HepG2 (cell line): ENCODE data around the gene ST6GALNAC6. TPM values are rescaled to one million over a fixed set of nuclear protein-coding genes. Genes with fewer than 3 reads are reported as not detected.

ENCODE experiments used
- ATAC-seq: fragments of 200-7000 bp; cut with Tn5 transposase; 3 replicates; pipeline ENCODE4 v1.9.1; 2020; ENCODE audit warnings: mild to moderate bottlenecking, moderate library complexity
- BruUV-seq: library from RNA; stranded (reverse); fragments of 400-500 nt; replicated peaks from 2 replicates; lab custom pipeline; 2021; lab: Mats Ljungman, UMichigan
- CTCF ChIA-PET: fragments of 300-600 bp; formaldehyde crosslinking; extraction: SDS; loops from one replicate; lab custom pipeline; 2021; ENCODE audit warnings: low total read pairs, inconsistent platforms, low intra/inter-chr PET ratio; lab: Yijun Ruan, JAX
- POLR2A ChIA-PET: fragments of 350-600 bp; sonication (Branson Sonifier 250); formaldehyde crosslinking; loops from one replicate; lab custom pipeline; 2020; ENCODE audit warnings: antibody characterized with exemption, inconsistent platforms; lab: Yijun Ruan, JAX
- DNase-seq: peaks from one replicate; pipeline ENCODE4 v3.0.0-alpha.2; 2015; ENCODE audit warnings: low spot score
- FAIRE-seq: peaks from 3 replicates; lab custom pipeline; 2011; peaks lifted over from hg19 to GRCh38; lab: Jason Lieb, UNC
- H2AFZ ChIP-seq: one replicate; pipeline ENCODE4 v1.6.1; 2011; ENCODE audit warnings: low read length, inconsistent platforms
- H3K27ac ChIP-seq: fragments of 300-600 bp; 3 replicates; pipeline ENCODE4 v1.8.0; 2011; ENCODE audit warnings: mixed run types, mild to moderate bottlenecking, mixed read lengths, low read length, inconsistent platforms; ENCODE audit not compliant: insufficient read depth; ENCODE audit errors: extremely low read length
- H3K27me3 ChIP-seq, 2 experiments: fragments of 200-600 bp in 1 of 2; 2 replicates in 1 of 2; 3 replicates in 1 of 2; pipeline versions ENCODE4 v1.6.0 to v1.8.0; 2011; ENCODE audit warnings: low read length in 2 of 2, mild to moderate bottlenecking in 2 of 2, moderate library complexity in 2 of 2, inconsistent platforms in 1 of 2; ENCODE audit not compliant: insufficient read depth in 2 of 2, control insufficient read depth in 1 of 2
- H3K36me3 ChIP-seq, 2 experiments: fragments of 200-600 bp in 1 of 2; replicated peaks in 1 of 2; 2 replicates in 1 of 2; 3 replicates in 1 of 2; pipeline versions ENCODE4 v1.5.1 to v1.8.0; 2011; ENCODE audit warnings: low read length in 2 of 2, inconsistent platforms in 1 of 2; ENCODE audit not compliant: insufficient read depth in 2 of 2, control insufficient read depth in 1 of 2
- H3K4me1 ChIP-seq: 2 replicates; pipeline ENCODE4 v1.5.1; 2012; ENCODE audit warnings: low read length, inconsistent platforms; ENCODE audit not compliant: insufficient read depth
- H3K4me2 ChIP-seq: 2 replicates; pipeline ENCODE4 v1.6.0; 2011; ENCODE audit warnings: low read depth, low read length, inconsistent platforms
- H3K4me3 ChIP-seq, 3 experiments: fragments of 200-600 bp in 1 of 3; sonication (generic), shearing (Covaris generic) in 1 of 3; replicated peaks in 1 of 3; 2 replicates each; pipeline ENCODE4 v1.5.1; 2011 to 2016; ENCODE audit warnings: low read length in 3 of 3, inconsistent platforms in 2 of 3, low read depth in 2 of 3, mild to moderate bottlenecking in 2 of 3, control low read depth in 1 of 3, mixed read lengths in 1 of 3; ENCODE audit not compliant: insufficient read depth in 1 of 3
- H3K79me2 ChIP-seq: one replicate; pipeline ENCODE4 v1.6.1; 2011; ENCODE audit warnings: low read length, inconsistent platforms; ENCODE audit not compliant: insufficient read depth
- H3K9ac ChIP-seq: 2 replicates; pipeline ENCODE4 v1.6.0; 2011; ENCODE audit warnings: mild to moderate bottlenecking, low read depth, low read length, inconsistent platforms; ENCODE audit not compliant: insufficient read depth
- H3K9me3 ChIP-seq: 2 replicates; pipeline ENCODE4 v1.5.1; 2012; ENCODE audit warnings: mild to moderate bottlenecking, low read length
- H4K20me1 ChIP-seq: 2 replicates; pipeline ENCODE4 v1.6.0; 2011; ENCODE audit warnings: inconsistent platforms, mild to moderate bottlenecking, low read length, moderate library complexity; ENCODE audit not compliant: insufficient read depth
- AGO2 ChIP-seq: fragments of 200-400 bp; formaldehyde crosslinking; optimal IDR thresholded peaks from 2 replicates; pipeline ENCODE3; 2017; ENCODE audit warnings: mild to moderate bottlenecking, low read depth, low read length, moderate library complexity
- AHR ChIP-seq: IDR thresholded peaks from 2 replicates; pipeline ENCODE4 v1.6.1; 2018; ENCODE audit warnings: missing genetic modification reagents, missing compliant biosample characterization
- FOXK2 ChIP-seq: fragments of 450-650 bp; IDR thresholded peaks from 2 replicates; pipeline ENCODE4 v1.6.1; 2016
- GMEB2 ChIP-seq: IDR thresholded peaks from 2 replicates; pipeline ENCODE4 v1.6.1; 2016; ENCODE audit warnings: missing biosample characterization, missing genetic modification reagents, low read depth
- NBN ChIP-seq: fragments of 450-650 bp; conservative IDR thresholded peaks from 2 replicates; pipeline ENCODE4 v1.6.1; 2017
- PLRG1 ChIP-seq: fragments of 450-650 bp; conservative IDR thresholded peaks from 2 replicates; pipeline ENCODE4 v1.6.1; 2016
- REPIN1 ChIP-seq: sonication (generic); formaldehyde crosslinking; IDR thresholded peaks from 2 replicates; pipeline ENCODE4 v1.8.0; 2022; ENCODE audit warnings: missing genetic modification reagents, low read depth, mild to moderate bottlenecking, borderline replicate concordance
- RXRA ChIP-seq: sonication (generic); formaldehyde crosslinking; IDR thresholded peaks from 2 replicates; pipeline ENCODE4 v1.5.1; 2020; ENCODE audit warnings: missing genetic modification reagents
- SNAPC4 ChIP-seq: sonication (generic); formaldehyde crosslinking; IDR thresholded peaks from 2 replicates; pipeline ENCODE4 v1.4.0; 2020; ENCODE audit warnings: mild to moderate bottlenecking, missing genetic modification reagents
- SOX6 ChIP-seq, 2 experiments: fragments of 450-650 bp in 1 of 2; sonication (generic) in 1 of 2; formaldehyde crosslinking in 1 of 2; IDR thresholded peaks; 2 replicates each; pipeline versions ENCODE4 v1.4.0 to v1.6.1; 2017 to 2020; ENCODE audit warnings: antibody characterized with exemption in 1 of 2, mild to moderate bottlenecking in 1 of 2, missing genetic modification reagents in 1 of 2
- TCF7 ChIP-seq: sonication (generic); IDR thresholded peaks from 2 replicates; pipeline ENCODE4 v1.6.1; 2016; ENCODE audit warnings: antibody characterized with exemption, low read depth
- ZNF207 ChIP-seq: fragments of 450-650 bp; IDR thresholded peaks from 2 replicates; pipeline ENCODE4 v1.6.1; 2016; ENCODE audit warnings: antibody characterized with exemption, borderline replicate concordance
- ZNF235 ChIP-seq: sonication (generic); formaldehyde crosslinking; IDR thresholded peaks from 2 replicates; pipeline ENCODE4 v1.8.1; 2023; ENCODE audit warnings: mild to moderate bottlenecking, missing genetic modification reagents, borderline replicate concordance
- ZNF34 ChIP-seq: sonication (generic); formaldehyde crosslinking; IDR thresholded peaks from 2 replicates; pipeline ENCODE4 v1.4.0; 2020; ENCODE audit warnings: mild to moderate bottlenecking, missing genetic modification reagents, borderline replicate concordance
- ZNF549 ChIP-seq: sonication (generic); formaldehyde crosslinking; IDR thresholded peaks from 2 replicates; pipeline ENCODE4 v1.5.0; 2020; ENCODE audit warnings: missing genetic modification reagents
- WGBS: methylation state at CpG from one replicate; pipeline ENCODE4 v1.1.6; 2017; ENCODE audit warnings: low lambda C conversion rate; 5-methylcytosine and 5-hydroxymethylcytosine counted together
- in situ Hi-C: cut with HindIII; loops from 2 replicates; pipeline ENCODE4 v1.10.0; 2017; ENCODE audit warnings: low pct_unique_long_range_greater_than_20kb; ENCODE audit not compliant: extremely low pct_ligation_motif_present
- intact Hi-C: fragments of 100-400 bp; cut with micrococcal nuclease; formaldehyde crosslinking; loops from one replicate; pipeline ENCODE4 v1.10.0; 2022; ENCODE audit not compliant: unreplicated experiment
- polyA plus RNA-seq, 8 experiments: library from polyadenylated mRNA; depleted of rRNA in 3 of 8; stranded (reverse) in 7 of 8; unstranded in 1 of 8; fragments of >200 nt; fragmentation: Illumina TruSeq in 4 of 8; extraction: Trizol in 4 of 8; gene quantifications; 2 replicates each; pipeline versions ENCODE4 v1.2.1 to v1.2.3, GENCODE V29; 2011 to 2016; ENCODE audit warnings: low read depth in 4 of 8, missing spikeins in 1 of 8, mixed read lengths in 1 of 8; ENCODE audit not compliant: insufficient read depth in 1 of 8
- total RNA-seq, 5 experiments: library from RNA; depleted of rRNA; stranded (reverse); fragments of >200 nt; fragmentation: Illumina TruSeq; extraction: Trizol; gene quantifications; 2 replicates each; pipeline ENCODE4 v1.2.3, GENCODE V29; 2016; ENCODE audit warnings: low read depth in 1 of 5
- TF ChIP-seq, protein P1 (sequence below): sonication (generic); formaldehyde crosslinking; conservative IDR thresholded peaks from 2 replicates; pipeline ENCODE4 v1.4.0; 2020; ENCODE audit warnings: missing genetic modification reagents

ST6GALNAC6 gene
- total and polyA plus RNA-seq, 2 of the 13 experiments (the other 11 are each of a cell fraction or from before 2014, with no cell fraction given), result 18.5 to 65.4 TPM

- ATAC-seq, result no peak
- 83% methylated on average over 19 of the region's 19 CpGs for WGBS
- Histone ChIP-seq H2AFZ (no peak overlapping the region), H3K27ac (no peak overlapping the region), H3K79me2 (no peaks in the 10 kb centered on the region), H3K4me1 (peaks cover 41% of the 10 kb centered on the region), H4K20me1 (no peaks in the 10 kb centered on the region), H3K36me3 (no peaks in the 10 kb centered on the region; a peak in 1 of 5 replicates), H3K9me3 (no peaks in the 10 kb centered on the region), H3K9ac (no peak overlapping the region), H3K4me2 (no peak overlapping the region), H3K4me3 (no peak overlapping the region), H3K27me3 (no peaks in the 10 kb centered on the region)
- no peak for FAIRE-seq
- no TSS peak for BruUV-seq
- ChIA-PET POLR2A (no interaction called here), CTCF (no interaction called here)
- in situ Hi-C loops (no loop called here), intact Hi-C loops (no loop called here)
- DNase-seq, result no peak
- TF ChIP-seq, protein P1, sequence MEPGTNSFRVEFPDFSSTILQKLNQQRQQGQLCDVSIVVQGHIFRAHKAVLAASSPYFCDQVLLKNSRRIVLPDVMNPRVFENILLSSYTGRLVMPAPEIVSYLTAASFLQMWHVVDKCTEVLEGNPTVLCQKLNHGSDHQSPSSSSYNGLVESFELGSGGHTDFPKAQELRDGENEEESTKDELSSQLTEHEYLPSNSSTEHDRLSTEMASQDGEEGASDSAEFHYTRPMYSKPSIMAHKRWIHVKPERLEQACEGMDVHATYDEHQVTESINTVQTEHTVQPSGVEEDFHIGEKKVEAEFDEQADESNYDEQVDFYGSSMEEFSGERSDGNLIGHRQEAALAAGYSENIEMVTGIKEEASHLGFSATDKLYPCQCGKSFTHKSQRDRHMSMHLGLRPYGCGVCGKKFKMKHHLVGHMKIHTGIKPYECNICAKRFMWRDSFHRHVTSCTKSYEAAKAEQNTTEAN (CRISPR knock-in tag), result peak; percentile 87
- no peak for TF ChIP-seq TCF7
- TF ChIP-seq REPIN1 (CRISPR knock-in tag), result no peak
- TF ChIP-seq RXRA, result no peak
- 0 out of 2 replicates have a peak, but pooled peaks have one; percentile 67 for TF ChIP-seq SOX6 (IDR thresholded peaks at IDR 0.05)
- no peak for TF ChIP-seq SOX6 (CRISPR knock-in tag; IDR thresholded peaks at IDR 0.05)
- no peak for TF ChIP-seq ZNF549 (CRISPR knock-in tag)
- TF ChIP-seq FOXK2, result 0 out of 2 replicates have a peak, but pooled peaks have one; percentile 5
- no peak for TF ChIP-seq GMEB2 (CRISPR knock-in tag)
- TF ChIP-seq ZNF207, result 0 out of 2 replicates have a peak, but pooled peaks have one; percentile 63
- TF ChIP-seq SNAPC4, result no peak
- no peak for TF ChIP-seq AHR (CRISPR knock-in tag)
- TF ChIP-seq ZNF235 (CRISPR knock-in tag), result no peak
- peak; percentile 32 for TF ChIP-seq AGO2
- TF ChIP-seq ZNF34 (CRISPR knock-in tag), result no peak
- no peak for TF ChIP-seq PLRG1
- TF ChIP-seq NBN, result 0 out of 2 replicates have a peak, but pooled peaks have one; percentile 47
Measured at GRCh38 chr9:127865645-127866464, 33.5 kb downstream of the ST6GALNAC6 start.
